CD4-positive, alpha-beta T cell treated with Interleukin-17A for 1 hour (primary cell): Measurements from ENCODE around the gene CHAF1A.
A peak's percentile ranks its signal among the peaks of the same experiment; 100 is the strongest.

Experiments
- DNase-seq: peaks from one replicate; pipeline ENCODE4 v3.0.0-alpha.2; 2020

Gene CHAF1A

GRCh38 chr19:4457654-4458395 is 55.4 kb downstream of the CHAF1A start, which contains the start of gene UBXN6:
Gene UBXN6, minus strand, starts transcription at chr19:4457794. Its CDS starts 97 bp downstream, at chr19:4457697.
- DNase-seq = peak; percentile 99

DNA sequence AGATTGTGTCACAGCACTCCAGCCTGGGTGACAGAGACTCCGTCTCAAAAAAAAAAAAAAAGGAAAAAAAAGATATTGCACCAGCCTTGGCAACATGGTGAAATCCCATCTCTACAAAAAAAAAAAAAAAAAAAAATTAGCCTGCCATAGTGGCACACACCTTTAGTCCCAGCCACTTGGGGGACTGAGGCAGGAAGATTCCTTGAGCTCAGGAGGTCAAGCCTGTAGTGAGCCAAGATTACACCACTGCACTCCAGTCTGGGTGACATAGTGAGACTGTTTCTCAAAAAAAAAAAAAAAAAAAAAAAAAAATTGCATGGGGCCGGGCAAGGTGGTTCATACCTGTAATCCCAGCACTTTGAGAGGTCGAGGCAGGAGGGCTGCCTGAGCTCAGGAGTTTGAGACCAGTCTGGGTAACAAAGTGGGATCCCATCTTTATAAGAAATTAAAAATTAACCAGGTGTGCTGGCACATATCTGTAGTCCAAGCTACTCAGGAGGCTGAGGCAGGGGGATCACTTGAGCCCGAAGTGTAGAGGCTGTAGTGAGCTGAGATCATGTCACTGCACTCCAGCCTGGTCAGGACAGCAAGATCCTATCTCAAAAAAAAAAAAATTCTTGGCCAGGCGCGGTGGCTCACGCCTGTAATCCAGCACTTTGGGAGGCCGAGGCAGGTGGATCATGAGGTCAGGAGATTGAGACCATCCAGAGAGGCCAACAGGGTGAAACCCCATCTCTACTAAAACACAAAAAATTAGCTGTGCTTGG is 62.6 kb downstream of the CHAF1A start:
- no peak for DNase-seq

DNA sequence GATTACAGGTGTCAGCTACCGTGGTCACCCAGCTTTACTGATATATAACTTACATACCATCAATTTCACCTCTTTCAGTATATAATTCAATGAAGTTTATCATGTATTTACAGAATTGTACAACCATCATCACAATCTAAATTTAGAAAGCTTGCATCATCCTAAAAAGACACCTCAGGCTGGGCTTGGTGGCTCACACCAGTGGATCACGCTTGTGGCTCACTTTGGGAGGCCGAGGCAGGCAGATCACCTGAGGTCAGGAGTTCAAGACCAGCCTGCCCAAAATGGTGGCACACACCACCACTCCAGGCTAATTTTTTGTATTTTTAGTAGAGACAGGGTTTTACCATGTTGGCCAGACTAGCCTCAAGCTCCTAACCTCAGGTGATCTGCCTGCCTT is 65.4 kb downstream of the CHAF1A start:
- no peak for DNase-seq

DNA sequence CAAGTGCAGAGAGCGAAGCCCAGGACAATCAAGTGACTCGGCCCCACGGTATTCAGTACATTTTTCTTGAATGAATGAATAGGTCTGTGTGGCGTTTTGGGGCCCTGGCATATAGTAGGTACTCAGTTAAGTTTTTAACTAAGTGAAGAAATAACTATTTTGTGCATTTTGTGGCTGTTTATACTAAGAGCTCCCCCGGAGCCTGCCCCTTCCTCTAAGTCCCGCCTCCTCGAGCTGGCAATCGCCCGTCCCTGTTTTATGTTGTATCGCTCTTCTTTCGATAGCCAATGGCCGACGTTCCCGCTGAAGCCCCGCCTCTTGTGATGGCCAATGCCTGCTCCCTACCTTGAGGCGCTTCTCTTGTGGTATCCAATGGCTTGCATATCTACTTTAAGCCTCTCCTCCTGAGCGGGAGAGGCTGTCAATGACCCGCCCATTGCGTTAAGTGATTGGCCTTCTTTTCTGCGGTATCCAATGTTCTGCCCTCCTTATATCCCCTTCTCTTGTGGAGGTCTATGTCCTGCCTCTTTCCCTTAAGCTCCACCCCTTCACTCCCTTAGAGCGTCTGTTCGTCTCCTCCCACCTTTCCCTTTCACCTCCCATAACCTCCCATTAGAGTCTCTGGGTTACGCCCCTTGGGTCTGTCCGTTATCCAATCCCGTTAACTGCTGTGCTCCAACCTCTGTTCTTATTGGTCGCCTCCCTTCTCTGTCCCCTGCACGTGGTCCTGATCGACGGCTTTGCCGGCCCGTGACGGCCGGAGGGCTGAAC is 69.1 kb downstream of the CHAF1A start:
- DNase-seq = peak; percentile 100

DNA sequence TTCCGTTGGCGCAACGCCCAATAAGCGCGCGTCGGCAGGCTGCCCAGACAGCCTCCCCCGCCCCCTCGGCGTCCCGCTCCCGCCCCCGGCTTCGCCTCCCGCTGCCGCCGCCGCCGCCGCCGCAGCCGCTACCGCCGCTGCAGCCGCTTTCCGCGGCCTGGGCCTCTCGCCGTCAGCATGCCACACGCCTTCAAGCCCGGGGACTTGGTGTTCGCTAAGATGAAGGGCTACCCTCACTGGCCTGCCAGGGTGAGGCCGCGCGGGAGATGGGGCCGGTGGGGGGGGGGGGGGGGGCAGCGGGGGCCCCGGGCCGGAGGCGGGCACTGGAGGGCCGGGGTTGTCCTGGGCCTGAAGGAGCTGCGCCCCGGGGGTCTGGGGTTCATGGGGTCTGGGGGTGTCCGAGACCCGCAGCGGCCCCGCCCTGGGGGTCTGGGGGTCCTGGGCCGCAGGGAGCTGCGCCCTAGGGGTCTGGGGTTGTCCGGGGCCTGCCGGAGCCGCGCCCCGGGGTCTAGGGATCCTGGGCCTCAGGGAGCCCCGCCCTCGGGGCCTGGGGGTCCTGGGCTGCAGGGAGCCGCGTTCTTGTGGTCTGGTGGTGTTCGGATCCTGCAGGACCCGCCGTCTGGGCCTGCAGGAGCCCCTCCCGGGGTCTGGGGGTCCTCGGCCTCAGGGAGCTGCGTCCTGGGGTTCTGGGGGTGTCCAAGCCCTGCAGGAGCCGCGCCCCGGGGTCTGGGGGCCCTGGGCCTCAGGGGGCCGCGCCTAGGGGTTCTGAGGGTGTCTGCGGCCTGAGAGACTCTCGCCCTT is 69.9 kb downstream of the CHAF1A start, which contains the start of gene HDGFL2:
Gene HDGFL2 (plus strand): TSS at position 124 of the 801 bp plus-strand sequence. CDS start 54 bp downstream, at position 178.
- DNase-seq = no peak

DNA sequence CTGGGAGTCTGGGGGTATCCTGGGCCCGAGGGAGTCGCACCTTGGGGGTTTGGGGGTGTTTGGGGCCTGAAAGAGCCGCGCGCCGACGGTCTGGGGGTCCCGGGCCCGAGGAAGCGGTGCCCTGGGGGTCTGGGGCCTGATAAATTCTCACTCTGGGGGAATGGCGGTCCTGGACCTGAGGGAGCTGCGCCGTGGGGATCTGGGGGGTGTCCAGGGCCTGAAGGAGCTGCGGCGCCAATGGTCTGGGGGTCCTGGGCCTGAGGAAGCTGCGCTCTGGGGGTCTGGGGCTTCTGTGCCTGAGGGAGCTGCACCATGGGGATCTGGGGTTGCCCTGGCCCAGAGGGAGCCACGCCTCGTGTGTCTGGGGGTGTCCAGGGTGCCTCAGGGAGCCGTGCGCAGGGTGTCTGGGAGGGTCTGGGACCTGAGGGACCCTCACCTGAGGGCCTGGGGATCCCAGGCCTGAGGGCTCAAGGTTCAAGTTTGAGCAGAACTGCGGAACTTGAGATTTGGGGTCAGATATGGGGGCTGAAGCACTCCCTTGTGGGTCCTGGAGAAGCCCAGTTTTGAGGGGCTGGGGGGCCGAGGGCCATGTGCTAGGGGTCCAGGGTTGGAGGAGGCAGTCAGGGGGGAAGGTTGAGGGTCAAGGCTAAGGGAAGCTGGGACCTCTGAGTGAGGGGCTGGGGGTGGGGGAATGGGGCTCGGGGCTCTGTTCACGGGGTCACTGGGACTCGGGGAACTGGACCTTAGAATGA is 70.7 kb downstream of the CHAF1A start:
- DNase-seq = no peak

DNA sequence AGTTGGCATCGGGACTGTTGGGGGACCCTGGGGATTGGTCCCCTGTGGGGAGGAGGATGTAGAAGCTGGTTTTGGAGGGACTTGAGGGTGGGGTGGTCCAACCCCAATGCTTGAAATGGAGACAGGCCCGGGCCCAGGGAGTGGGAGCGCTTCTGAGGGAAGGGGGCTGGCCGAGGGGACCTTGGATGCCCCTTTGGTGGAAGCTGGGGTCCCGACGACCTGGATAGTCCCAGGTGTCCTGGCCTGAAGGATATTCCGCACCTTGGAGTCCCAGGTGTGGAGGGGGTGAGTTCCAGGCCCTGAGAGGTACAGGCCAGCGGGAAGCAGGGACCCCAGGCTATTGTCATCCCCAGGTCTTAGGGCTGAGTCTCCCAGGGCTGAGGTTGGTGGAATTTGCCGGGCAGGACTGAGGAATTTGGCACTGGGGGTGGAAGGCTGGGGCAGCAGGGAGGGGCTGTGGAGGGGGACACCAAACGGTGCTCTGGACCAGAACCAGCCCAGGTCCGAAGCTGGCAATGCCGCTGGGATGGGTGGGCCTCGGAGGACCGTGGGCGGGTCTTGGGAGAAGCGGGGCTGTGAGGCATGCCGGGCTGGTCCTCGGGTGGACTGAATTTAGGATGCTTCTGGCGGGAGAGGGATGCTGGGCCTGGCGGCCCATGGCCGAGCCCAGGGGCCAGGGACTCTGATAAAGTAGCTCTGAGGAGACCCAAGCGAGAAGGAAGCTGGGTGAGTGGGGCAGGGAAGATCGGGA is 71.5 kb downstream of the CHAF1A start:
- DNase-seq = no peak

DNA sequence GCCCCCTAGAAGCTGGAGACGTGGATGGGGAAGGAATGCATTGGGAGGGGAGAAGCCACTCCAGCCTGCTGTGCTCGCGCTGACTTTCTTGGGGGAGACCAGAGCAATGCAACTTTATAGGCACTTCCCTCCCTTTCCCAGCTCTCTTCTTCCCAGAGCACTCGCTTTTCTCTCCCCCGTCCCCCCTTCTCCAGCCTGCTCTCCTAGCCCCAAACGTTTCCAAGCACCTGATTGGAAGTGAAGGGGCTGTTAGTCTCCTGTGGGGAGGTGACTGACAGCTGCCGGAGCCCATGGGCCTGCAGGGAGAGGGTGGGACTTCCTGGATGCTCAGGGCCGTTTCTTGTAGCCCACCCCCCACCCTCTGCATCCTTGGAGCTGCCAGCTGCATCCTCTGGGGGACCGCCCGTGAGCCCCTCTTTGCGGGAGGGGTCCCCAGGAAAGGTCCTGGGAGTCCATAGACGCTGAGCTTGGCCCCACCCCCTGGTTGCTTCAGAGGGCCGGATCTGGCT is 72.1 kb downstream of the CHAF1A start:
- DNase-seq = no peak

GRCh38 chr19:4477034-4477801 is 74.8 kb downstream of the CHAF1A start:
- no peak for DNase-seq

DNA sequence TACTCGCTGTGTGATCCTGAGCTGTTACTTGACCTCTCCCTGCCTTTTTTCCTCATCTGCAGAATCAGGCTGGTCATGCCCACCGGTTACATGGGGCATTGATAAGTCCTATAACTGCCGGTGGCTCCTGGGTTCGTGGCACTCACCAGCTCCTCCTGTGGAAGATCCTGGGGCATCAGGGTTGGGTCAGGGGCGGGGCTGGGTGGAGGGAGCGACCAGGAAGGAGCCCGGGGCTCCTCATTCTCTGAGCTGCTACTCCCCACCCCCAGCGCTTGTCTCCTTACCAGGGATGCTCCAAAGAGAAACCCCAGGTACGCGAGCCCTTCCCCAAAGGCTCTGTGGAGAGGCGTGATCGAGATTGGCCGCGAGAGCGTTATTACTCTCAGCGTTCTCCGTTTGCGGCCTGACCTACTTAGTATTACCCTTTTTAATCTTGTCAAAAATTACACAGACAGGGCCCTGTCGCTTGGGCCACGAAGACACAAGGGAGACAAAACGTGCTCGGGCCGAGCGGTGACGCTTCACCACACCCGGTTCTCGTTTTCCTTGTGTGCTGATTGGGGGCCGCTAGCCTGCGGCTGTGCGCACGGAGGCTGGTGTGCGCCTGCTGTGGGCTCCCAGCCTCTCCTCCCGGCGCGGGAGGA is 80.4 kb downstream of the CHAF1A start:
- no peak for DNase-seq

GRCh38 chr19:4483385-4483784 is 80.9 kb downstream of the CHAF1A start:
- DNase-seq = no peak

GRCh38 chr19:4487572-4487971 is 85.1 kb downstream of the CHAF1A start:
- no peak for DNase-seq

DNA sequence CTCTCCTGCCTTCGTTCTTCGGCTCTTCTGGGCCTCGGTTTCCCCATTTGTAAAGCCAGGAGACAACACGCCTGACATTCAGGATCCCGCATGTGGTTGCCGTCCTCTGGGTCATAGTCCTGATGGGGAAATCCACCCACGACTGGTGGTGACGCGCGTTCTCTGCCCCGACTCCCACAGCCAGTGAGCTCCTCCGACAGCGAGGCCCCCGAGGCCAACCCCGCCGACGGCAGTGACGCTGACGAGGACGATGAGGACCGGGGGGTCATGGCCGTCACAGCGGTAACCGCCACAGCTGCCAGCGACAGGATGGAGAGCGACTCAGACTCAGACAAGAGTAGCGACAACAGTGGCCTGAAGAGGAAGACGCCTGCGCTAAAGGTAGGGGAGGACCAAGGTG is 86.1 kb downstream of the CHAF1A start:
- DNase-seq = no peak

GRCh38 chr19:4491446-4491845 is 89.0 kb downstream of the CHAF1A start:
- DNase-seq = no peak

- no peak for DNase-seq
Observed at GRCh38 chr19:4492337-4493103, 90.1 kb downstream of the CHAF1A start.
